ENCODE measurements around the gene TKFC.
A peak's percentile ranks its signal among the peaks of the same experiment; 100 is the strongest.

The TKFC gene

GRCh38 chr11:61334434-61335354, 1.7 kb downstream of the TKFC start:
- no peaks in the 10 kb centered on the region for H3F3A ChIP-seq (ENCODE audit: low read depth)
- peak overlapping the region; percentile 97 for H3K9ac ChIP-seq (ENCODE audit: low read depth, low read length, poor library complexity, severe bottlenecking)
- H2AFZ ChIP-seq (ENCODE audit: low read length) = no peak overlapping the region
- peaks cover 31% of the 10 kb centered on the region for H4K20me1 ChIP-seq (ENCODE audit: insufficient read depth, low read length, poor library complexity, severe bottlenecking)
- H3K4me2 ChIP-seq (ENCODE audit: low read depth, low read length, poor library complexity, severe bottlenecking) = peak overlapping the region; percentile 88
- peaks cover 5% of the 10 kb centered on the region for H3K27me3 ChIP-seq (ENCODE audit: insufficient read depth, low read length, poor library complexity, severe bottlenecking)
- peaks cover 56% of the 10 kb centered on the region for H3K79me2 ChIP-seq (ENCODE audit: insufficient read depth, low read length)
- peaks cover under 1% of the 10 kb centered on the region; the same call in 1 of the 2 replicates for H3K36me3 ChIP-seq (ENCODE audit: insufficient read depth, low read length)
- no peaks in the 10 kb centered on the region for H3K9me3 ChIP-seq (ENCODE audit: insufficient read depth, low read depth, low read length)
- H3K4me1 ChIP-seq (ENCODE audit: insufficient read depth, low read length, poor library complexity, severe bottlenecking) = peaks cover 52% of the 10 kb centered on the region
- H3K9me2 ChIP-seq (replicated peaks; ENCODE audit: low read depth, low read length) = no peaks in the 10 kb centered on the region
- peak overlapping the region; percentile 90 for H3K4me3 ChIP-seq (ENCODE audit: low read length, poor library complexity, severe bottlenecking)
- no peak for TF ChIP-seq EZH2phosphoT487 (IDR thresholded peaks at IDR 0.05; ENCODE audit: borderline replicate concordance)
- no peak for TF ChIP-seq CTCF (conservative IDR thresholded peaks at IDR 0.05; ENCODE audit: low read length)

GRCh38 chr11:61335355-61335710, 2.3 kb downstream of the TKFC start:
- Histone ChIP-seq H3K9ac (ENCODE audit: low read depth, low read length, poor library complexity, severe bottlenecking) (peak overlapping the region; percentile 97), H3F3A (ENCODE audit: low read depth) (no peaks in the 10 kb centered on the region), H3K9me3 (ENCODE audit: insufficient read depth, low read depth, low read length) (no peaks in the 10 kb centered on the region), H2AFZ (ENCODE audit: low read length) (no peak overlapping the region), H3K4me1 (ENCODE audit: insufficient read depth, low read length, poor library complexity, severe bottlenecking) (peaks cover 45% of the 10 kb centered on the region), H3K79me2 (ENCODE audit: insufficient read depth, low read length) (peaks cover 49% of the 10 kb centered on the region), H3K4me3 (ENCODE audit: low read length, poor library complexity, severe bottlenecking) (peak overlapping the region; percentile 5), H4K20me1 (ENCODE audit: insufficient read depth, low read length, poor library complexity, severe bottlenecking) (peaks cover 25% of the 10 kb centered on the region), H3K27me3 (ENCODE audit: insufficient read depth, low read length, poor library complexity, severe bottlenecking) (peaks cover 5% of the 10 kb centered on the region), H3K36me3 (ENCODE audit: insufficient read depth, low read length) (no peaks in the 10 kb centered on the region), H3K4me2 (ENCODE audit: low read depth, low read length, poor library complexity, severe bottlenecking) (peak overlapping the region; percentile 88), H3K9me2 (replicated peaks; ENCODE audit: low read depth, low read length) (no peaks in the 10 kb centered on the region)
- TF ChIP-seq CTCF (conservative IDR thresholded peaks at IDR 0.05; ENCODE audit: low read length) (no peak), EZH2phosphoT487 (IDR thresholded peaks at IDR 0.05; ENCODE audit: borderline replicate concordance) (no peak)

GRCh38 chr11:61336171-61336935, 3.3 kb downstream of the TKFC start:
- Histone ChIP-seq H3F3A (ENCODE audit: low read depth) (no peaks in the 10 kb centered on the region), H3K27me3 (ENCODE audit: insufficient read depth, low read length, poor library complexity, severe bottlenecking) (peaks cover 5% of the 10 kb centered on the region), H3K4me2 (ENCODE audit: low read depth, low read length, poor library complexity, severe bottlenecking) (peak overlapping the region; percentile 88), H4K20me1 (ENCODE audit: insufficient read depth, low read length, poor library complexity, severe bottlenecking) (peaks cover 15% of the 10 kb centered on the region), H3K9me3 (ENCODE audit: insufficient read depth, low read depth, low read length) (no peaks in the 10 kb centered on the region), H2AFZ (ENCODE audit: low read length) (peak overlapping the region; percentile 81), H3K79me2 (ENCODE audit: insufficient read depth, low read length) (peaks cover 39% of the 10 kb centered on the region), H3K4me1 (ENCODE audit: insufficient read depth, low read length, poor library complexity, severe bottlenecking) (peaks cover 39% of the 10 kb centered on the region), H3K36me3 (ENCODE audit: insufficient read depth, low read length) (no peaks in the 10 kb centered on the region), H3K9me2 (replicated peaks; ENCODE audit: low read depth, low read length) (no peaks in the 10 kb centered on the region), H3K9ac (ENCODE audit: low read depth, low read length, poor library complexity, severe bottlenecking) (peak overlapping the region; percentile 97), H3K4me3 (ENCODE audit: low read length, poor library complexity, severe bottlenecking) (peak overlapping the region; percentile 50)
- TF ChIP-seq CTCF (conservative IDR thresholded peaks at IDR 0.05; ENCODE audit: low read length) (peak; percentile 90), EZH2phosphoT487 (IDR thresholded peaks at IDR 0.05; ENCODE audit: borderline replicate concordance) (no peak)

Measured in Loucy (cell line).